HepG2 (cell line): ENCODE measurements around the gene PCARE. TPM values are rescaled to one million over a fixed set of nuclear protein-coding genes. Genes with fewer than 3 reads are reported as not detected.

Source experiments
- ATAC-seq: fragments of 200-7000 bp; cut with Tn5 transposase; 3 replicates; pipeline ENCODE4 v1.9.1; 2020; ENCODE audit warnings: mild to moderate bottlenecking, moderate library complexity
- BruUV-seq: library from RNA; stranded (reverse); fragments of 400-500 nt; replicated peaks from 2 replicates; lab custom pipeline; 2021; lab: Mats Ljungman, UMichigan
- CTCF ChIA-PET: fragments of 300-600 bp; formaldehyde crosslinking; extraction: SDS; loops from one replicate; lab custom pipeline; 2021; ENCODE audit warnings: low total read pairs, inconsistent platforms, low intra/inter-chr PET ratio; lab: Yijun Ruan, JAX
- POLR2A ChIA-PET: fragments of 350-600 bp; sonication (Branson Sonifier 250); formaldehyde crosslinking; loops from one replicate; lab custom pipeline; 2020; ENCODE audit warnings: antibody characterized with exemption, inconsistent platforms; lab: Yijun Ruan, JAX
- DNase-seq: peaks from one replicate; pipeline ENCODE4 v3.0.0-alpha.2; 2015; ENCODE audit warnings: low spot score
- FAIRE-seq: peaks from 3 replicates; lab custom pipeline; 2011; peaks lifted over from hg19 to GRCh38; lab: Jason Lieb, UNC
- H2AFZ ChIP-seq: one replicate; pipeline ENCODE4 v1.6.1; 2011; ENCODE audit warnings: low read length, inconsistent platforms
- H3K27ac ChIP-seq: fragments of 300-600 bp; 3 replicates; pipeline ENCODE4 v1.8.0; 2011; ENCODE audit warnings: mixed run types, mild to moderate bottlenecking, mixed read lengths, low read length, inconsistent platforms; ENCODE audit not compliant: insufficient read depth; ENCODE audit errors: extremely low read length
- H3K27me3 ChIP-seq, 2 experiments: fragments of 200-600 bp in 1 of 2; 2 replicates in 1 of 2; 3 replicates in 1 of 2; pipeline versions ENCODE4 v1.6.0 to v1.8.0; 2011; ENCODE audit warnings: low read length in 2 of 2, mild to moderate bottlenecking in 2 of 2, moderate library complexity in 2 of 2, inconsistent platforms in 1 of 2; ENCODE audit not compliant: insufficient read depth in 2 of 2, control insufficient read depth in 1 of 2
- H3K36me3 ChIP-seq, 2 experiments: fragments of 200-600 bp in 1 of 2; replicated peaks in 1 of 2; 2 replicates in 1 of 2; 3 replicates in 1 of 2; pipeline versions ENCODE4 v1.5.1 to v1.8.0; 2011; ENCODE audit warnings: low read length in 2 of 2, inconsistent platforms in 1 of 2; ENCODE audit not compliant: insufficient read depth in 2 of 2, control insufficient read depth in 1 of 2
- H3K4me1 ChIP-seq: 2 replicates; pipeline ENCODE4 v1.5.1; 2012; ENCODE audit warnings: low read length, inconsistent platforms; ENCODE audit not compliant: insufficient read depth
- H3K4me2 ChIP-seq: 2 replicates; pipeline ENCODE4 v1.6.0; 2011; ENCODE audit warnings: low read depth, low read length, inconsistent platforms
- H3K4me3 ChIP-seq, 3 experiments: fragments of 200-600 bp in 1 of 3; sonication (generic), shearing (Covaris generic) in 1 of 3; replicated peaks in 1 of 3; 2 replicates each; pipeline ENCODE4 v1.5.1; 2011 to 2016; ENCODE audit warnings: low read length in 3 of 3, inconsistent platforms in 2 of 3, low read depth in 2 of 3, mild to moderate bottlenecking in 2 of 3, control low read depth in 1 of 3, mixed read lengths in 1 of 3; ENCODE audit not compliant: insufficient read depth in 1 of 3
- H3K79me2 ChIP-seq: one replicate; pipeline ENCODE4 v1.6.1; 2011; ENCODE audit warnings: low read length, inconsistent platforms; ENCODE audit not compliant: insufficient read depth
- H3K9ac ChIP-seq: 2 replicates; pipeline ENCODE4 v1.6.0; 2011; ENCODE audit warnings: mild to moderate bottlenecking, low read depth, low read length, inconsistent platforms; ENCODE audit not compliant: insufficient read depth
- H3K9me3 ChIP-seq: 2 replicates; pipeline ENCODE4 v1.5.1; 2012; ENCODE audit warnings: mild to moderate bottlenecking, low read length
- H4K20me1 ChIP-seq: 2 replicates; pipeline ENCODE4 v1.6.0; 2011; ENCODE audit warnings: inconsistent platforms, mild to moderate bottlenecking, low read length, moderate library complexity; ENCODE audit not compliant: insufficient read depth
- NCOA2 ChIP-seq: sonication (generic); formaldehyde crosslinking; IDR thresholded peaks from 2 replicates; pipeline ENCODE4 v1.8.0; 2022; ENCODE audit warnings: inconsistent platforms
- ZNF121 ChIP-seq: sonication (generic); formaldehyde crosslinking; IDR thresholded peaks from 2 replicates; pipeline ENCODE4 v1.5.0; 2020; ENCODE audit warnings: mild to moderate bottlenecking, missing genetic modification reagents
- ZNF547 ChIP-seq: sonication (generic); formaldehyde crosslinking; IDR thresholded peaks from 2 replicates; pipeline ENCODE4 v1.5.1; 2020; ENCODE audit warnings: mild to moderate bottlenecking, missing genetic modification reagents
- ZNF572 ChIP-seq: sonication (generic); formaldehyde crosslinking; IDR thresholded peaks from 2 replicates; pipeline ENCODE4 v1.5.1; 2020; ENCODE audit warnings: mild to moderate bottlenecking, missing genetic modification reagents
- ZNF574 ChIP-seq: sonication (generic); formaldehyde crosslinking; IDR thresholded peaks from 2 replicates; pipeline ENCODE4 v1.4.0; 2020; ENCODE audit warnings: missing genetic modification reagents
- WGBS: methylation state at CpG from one replicate; pipeline ENCODE4 v1.1.6; 2017; ENCODE audit warnings: low lambda C conversion rate; 5-methylcytosine and 5-hydroxymethylcytosine counted together
- in situ Hi-C: cut with HindIII; loops from 2 replicates; pipeline ENCODE4 v1.10.0; 2017; ENCODE audit warnings: low pct_unique_long_range_greater_than_20kb; ENCODE audit not compliant: extremely low pct_ligation_motif_present
- intact Hi-C: fragments of 100-400 bp; cut with micrococcal nuclease; formaldehyde crosslinking; loops from one replicate; pipeline ENCODE4 v1.10.0; 2022; ENCODE audit not compliant: unreplicated experiment
- polyA plus RNA-seq, 8 experiments: library from polyadenylated mRNA; depleted of rRNA in 3 of 8; stranded (reverse) in 7 of 8; unstranded in 1 of 8; fragments of >200 nt; fragmentation: Illumina TruSeq in 4 of 8; extraction: Trizol in 4 of 8; gene quantifications; 2 replicates each; pipeline versions ENCODE4 v1.2.1 to v1.2.3, GENCODE V29; 2011 to 2016; ENCODE audit warnings: low read depth in 4 of 8, missing spikeins in 1 of 8, mixed read lengths in 1 of 8; ENCODE audit not compliant: insufficient read depth in 1 of 8
- total RNA-seq, 5 experiments: library from RNA; depleted of rRNA; stranded (reverse); fragments of >200 nt; fragmentation: Illumina TruSeq; extraction: Trizol; gene quantifications; 2 replicates each; pipeline ENCODE4 v1.2.3, GENCODE V29; 2016; ENCODE audit warnings: low read depth in 1 of 5
- TF ChIP-seq, protein P1 (sequence below): sonication (generic); formaldehyde crosslinking; IDR thresholded peaks from 2 replicates; pipeline ENCODE4 v1.4.0; 2020; ENCODE audit warnings: mild to moderate bottlenecking, missing genetic modification reagents, borderline replicate concordance

PCARE gene
- total and polyA plus RNA-seq, 2 of the 13 experiments (the other 11 are each of a cell fraction or from before 2014, with no cell fraction given) = not detected

GRCh38 chr2:29032189-29032588, 42.1 kb downstream of the PCARE start:
- peaks cover 0 to 10% of the 10 kb centered on the region in 2 experiments; a peak in 2 of 5 replicates for H3K27me3 ChIP-seq
- intact Hi-C loops = no loop called here
- FAIRE-seq (no peak), ATAC-seq (no peak), DNase-seq (no peak)
- no TSS peak for BruUV-seq
- no peak overlapping the region for H3K4me3 ChIP-seq
- ChIA-PET POLR2A (no interaction called here), CTCF (no interaction called here)
- H2AFZ ChIP-seq = no peak overlapping the region
- H3K4me1 ChIP-seq = no peaks in the 10 kb centered on the region
- H3K4me2 ChIP-seq = no peak overlapping the region
- no peaks in the 10 kb centered on the region for H3K79me2 ChIP-seq
- no peaks in the 10 kb centered on the region for H3K36me3 ChIP-seq
- no peaks in the 10 kb centered on the region for H3K9me3 ChIP-seq
- no peaks in the 10 kb centered on the region for H4K20me1 ChIP-seq
- no peak overlapping the region for H3K9ac ChIP-seq
- in situ Hi-C loops = no loop called here
- H3K27ac ChIP-seq = no peak overlapping the region
- WGBS = 16% methylated on average over 5 of the region's 5 CpGs
- TF ChIP-seq ZNF574 (CRISPR knock-in tag) = no peak

DNA sequence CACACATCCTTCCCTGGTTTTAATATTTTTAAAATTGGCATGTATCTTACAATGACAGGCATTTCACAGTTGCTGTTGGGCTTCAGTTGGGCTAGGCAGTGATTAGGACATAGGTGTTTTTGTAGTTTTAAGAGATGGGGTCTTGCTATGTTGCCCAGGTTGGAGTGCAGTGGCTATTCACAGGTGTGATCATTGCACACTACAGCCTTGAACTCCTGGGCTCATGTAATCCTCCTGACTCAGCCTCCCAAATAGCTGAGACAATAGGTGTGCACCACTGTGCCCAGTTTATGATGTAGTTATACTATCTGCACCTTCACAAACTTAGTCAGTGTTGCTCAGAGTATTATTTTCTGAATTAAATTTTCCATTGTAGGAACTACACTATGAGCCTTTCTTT, 43.3 kb downstream of the PCARE start:
- H4K20me1 ChIP-seq = no peaks in the 10 kb centered on the region
- no peak for ATAC-seq
- no peak overlapping the region for H3K4me2 ChIP-seq
- CTCF ChIA-PET = no interaction called here
- H3K4me3 ChIP-seq = no peak overlapping the region
- intact Hi-C loops (no loop called here), in situ Hi-C loops (no loop called here)
- H3K79me2 ChIP-seq = no peaks in the 10 kb centered on the region
- no peaks in the 10 kb centered on the region for H3K4me1 ChIP-seq
- H3K9ac ChIP-seq = no peak overlapping the region
- H2AFZ ChIP-seq = no peak overlapping the region
- TF ChIP-seq ZNF121 (CRISPR knock-in tag) = peak; percentile 50; the same call in 1 of the 2 replicates
- TF ChIP-seq, protein P1, sequence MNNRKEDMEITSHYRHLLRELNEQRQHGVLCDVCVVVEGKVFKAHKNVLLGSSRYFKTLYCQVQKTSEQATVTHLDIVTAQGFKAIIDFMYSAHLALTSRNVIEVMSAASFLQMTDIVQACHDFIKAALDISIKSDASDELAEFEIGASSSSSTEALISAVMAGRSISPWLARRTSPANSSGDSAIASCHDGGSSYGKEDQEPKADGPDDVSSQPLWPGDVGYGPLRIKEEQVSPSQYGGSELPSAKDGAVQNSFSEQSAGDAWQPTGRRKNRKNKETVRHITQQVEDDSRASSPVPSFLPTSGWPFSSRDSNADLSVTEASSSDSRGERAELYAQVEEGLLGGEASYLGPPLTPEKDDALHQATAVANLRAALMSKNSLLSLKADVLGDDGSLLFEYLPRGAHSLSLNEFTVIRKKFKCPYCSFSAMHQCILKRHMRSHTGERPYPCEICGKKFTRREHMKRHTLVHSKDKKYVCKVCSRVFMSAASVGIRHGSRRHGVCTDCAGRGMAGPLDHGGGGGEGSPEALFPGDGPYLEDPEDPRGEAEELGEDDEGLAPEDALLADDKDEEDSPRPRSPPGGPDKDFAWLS (CRISPR knock-in tag) = no peak
- no peak for TF ChIP-seq ZNF547 (CRISPR knock-in tag)
- TF ChIP-seq NCOA2 (CRISPR knock-in tag) = no peak
- TF ChIP-seq ZNF572 (CRISPR knock-in tag) = no peak
- no peak for DNase-seq
- FAIRE-seq = no peak
- no peaks in the 10 kb centered on the region for H3K36me3 ChIP-seq
- no TSS peak for BruUV-seq
- POLR2A ChIA-PET = no interaction called here
- no peaks in the 10 kb centered on the region for H3K9me3 ChIP-seq
- peaks cover 0 to 12% of the 10 kb centered on the region in 2 experiments; a peak in 2 of 5 replicates for H3K27me3 ChIP-seq
- no peak overlapping the region for H3K27ac ChIP-seq
